ENCODE data around the gene GLG1.

GLG1 gene

DNA sequence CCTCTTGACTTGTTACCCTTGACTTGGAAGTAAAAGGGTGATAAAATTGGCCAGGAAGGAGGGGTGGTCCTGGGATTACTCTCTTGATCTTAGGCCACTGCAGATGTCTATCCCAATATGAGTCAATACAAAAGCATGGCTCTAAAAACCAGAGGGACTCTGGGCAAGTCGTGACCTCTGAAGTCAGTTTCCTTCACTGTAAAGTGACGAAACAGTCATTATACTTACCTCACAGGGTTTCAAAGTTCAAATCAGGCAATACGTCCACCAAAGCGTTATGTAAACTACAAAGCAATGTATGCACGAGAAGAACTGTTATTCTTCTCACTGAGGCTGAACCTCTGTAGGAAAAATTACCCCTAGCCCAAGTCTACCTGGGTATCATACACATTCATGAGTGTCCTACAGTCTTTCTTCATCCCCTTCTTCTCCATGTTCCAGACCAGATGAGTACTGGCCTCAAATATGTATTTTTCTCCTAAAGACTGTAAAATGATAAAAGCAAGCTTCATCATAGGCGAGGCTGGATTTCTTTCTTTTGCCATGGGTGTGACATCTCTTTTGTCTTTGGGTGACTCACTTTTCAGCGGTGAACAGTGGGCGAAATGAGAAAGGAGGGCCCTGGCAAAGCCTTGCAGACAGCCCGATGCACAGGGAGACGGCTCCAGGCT is 151.2 kb downstream of the GLG1 start:
- Histone ChIP-seq H3K79me2 (ENCODE audit: insufficient read depth, low read length) (no peaks in the 10 kb centered on the region), H3K9me3 (ENCODE audit: insufficient read depth, low read length, severe bottlenecking) (no peaks in the 10 kb centered on the region), H3K4me3 (ENCODE audit: low read depth in 1 of 2, low read length in 2 of 2) (no peak overlapping the region), H3K27me3 (ENCODE audit: insufficient read depth, low read length, poor library complexity) (no peaks in the 10 kb centered on the region), H3K27ac (ENCODE audit: low read length) (no peak overlapping the region), H2AFZ (ENCODE audit: low read depth, low read length) (no peak overlapping the region), H4K20me1 (ENCODE audit: insufficient read depth, low read length) (no peaks in the 10 kb centered on the region), H3K4me1 (ENCODE audit: insufficient read depth, low read length) (no peaks in the 10 kb centered on the region), H3K4me2 (ENCODE audit: insufficient read depth, low read length) (no peak overlapping the region), H3K9ac (ENCODE audit: low read depth, low read length) (no peak overlapping the region), H3K36me3 (ENCODE audit: insufficient read depth, low read length) (peaks cover 55% of the 10 kb centered on the region; the same call in 1 of the 2 replicates)
- ATAC-seq (ENCODE audit: insufficient read depth, low read depth): no peak
- no peak for DNase-seq
- TF ChIP-seq, protein P1, sequence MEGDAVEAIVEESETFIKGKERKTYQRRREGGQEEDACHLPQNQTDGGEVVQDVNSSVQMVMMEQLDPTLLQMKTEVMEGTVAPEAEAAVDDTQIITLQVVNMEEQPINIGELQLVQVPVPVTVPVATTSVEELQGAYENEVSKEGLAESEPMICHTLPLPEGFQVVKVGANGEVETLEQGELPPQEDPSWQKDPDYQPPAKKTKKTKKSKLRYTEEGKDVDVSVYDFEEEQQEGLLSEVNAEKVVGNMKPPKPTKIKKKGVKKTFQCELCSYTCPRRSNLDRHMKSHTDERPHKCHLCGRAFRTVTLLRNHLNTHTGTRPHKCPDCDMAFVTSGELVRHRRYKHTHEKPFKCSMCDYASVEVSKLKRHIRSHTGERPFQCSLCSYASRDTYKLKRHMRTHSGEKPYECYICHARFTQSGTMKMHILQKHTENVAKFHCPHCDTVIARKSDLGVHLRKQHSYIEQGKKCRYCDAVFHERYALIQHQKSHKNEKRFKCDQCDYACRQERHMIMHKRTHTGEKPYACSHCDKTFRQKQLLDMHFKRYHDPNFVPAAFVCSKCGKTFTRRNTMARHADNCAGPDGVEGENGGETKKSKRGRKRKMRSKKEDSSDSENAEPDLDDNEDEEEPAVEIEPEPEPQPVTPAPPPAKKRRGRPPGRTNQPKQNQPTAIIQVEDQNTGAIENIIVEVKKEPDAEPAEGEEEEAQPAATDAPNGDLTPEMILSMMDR (IDR thresholded peaks at IDR 0.05; ENCODE audit: borderline replicate concordance, extremely low read depth, low read length, poor library complexity, severe bottlenecking): no peak
- TF ChIP-seq EZH2 (IDR thresholded peaks at IDR 0.05; ENCODE audit: borderline replicate concordance, low read depth, low read length, severe bottlenecking): no peak

DNA sequence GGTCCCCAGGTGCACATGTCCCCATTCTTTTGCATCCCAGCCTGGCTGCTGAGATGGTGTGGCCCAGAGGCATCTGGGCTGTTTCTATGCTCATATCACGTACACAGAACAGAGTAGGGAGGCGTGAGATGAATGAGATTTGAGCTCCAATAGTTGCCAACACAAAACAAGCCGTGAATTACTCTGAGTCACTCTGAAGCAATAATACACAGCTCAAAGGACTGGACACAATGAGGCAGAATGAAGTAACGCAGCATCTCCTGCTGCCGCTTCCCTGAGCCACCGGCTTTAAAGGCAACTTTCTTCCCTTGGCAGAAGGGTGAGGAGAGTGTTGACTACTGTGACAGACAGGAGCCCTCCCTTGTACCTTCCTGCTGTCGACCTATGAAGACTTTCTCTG is 151.7 kb downstream of the GLG1 start:
- no peak overlapping the region for H3K27ac ChIP-seq (ENCODE audit: low read length)
- no peaks in the 10 kb centered on the region for H3K27me3 ChIP-seq (ENCODE audit: insufficient read depth, low read length, poor library complexity)
- no peaks in the 10 kb centered on the region for H3K4me1 ChIP-seq (ENCODE audit: insufficient read depth, low read length)
- TF ChIP-seq EZH2 (IDR thresholded peaks at IDR 0.05; ENCODE audit: borderline replicate concordance, low read depth, low read length, severe bottlenecking): no peak
- TF ChIP-seq, protein P1 (IDR thresholded peaks at IDR 0.05; ENCODE audit: borderline replicate concordance, extremely low read depth, low read length, poor library complexity, severe bottlenecking): no peak
- H4K20me1 ChIP-seq (ENCODE audit: insufficient read depth, low read length): no peaks in the 10 kb centered on the region
- no peak overlapping the region for H3K4me3 ChIP-seq (ENCODE audit: low read depth in 1 of 2, low read length in 2 of 2)
- H3K4me2 ChIP-seq (ENCODE audit: insufficient read depth, low read length): no peak overlapping the region
- H3K79me2 ChIP-seq (ENCODE audit: insufficient read depth, low read length): no peaks in the 10 kb centered on the region
- peaks cover 49% of the 10 kb centered on the region; the same call in 1 of the 2 replicates for H3K36me3 ChIP-seq (ENCODE audit: insufficient read depth, low read length)
- ATAC-seq (ENCODE audit: insufficient read depth, low read depth) (no peak), DNase-seq (no peak)
- H3K9me3 ChIP-seq (ENCODE audit: insufficient read depth, low read length, severe bottlenecking): no peaks in the 10 kb centered on the region
- H2AFZ ChIP-seq (ENCODE audit: low read depth, low read length): no peak overlapping the region
- no peak overlapping the region for H3K9ac ChIP-seq (ENCODE audit: low read depth, low read length)

DNA sequence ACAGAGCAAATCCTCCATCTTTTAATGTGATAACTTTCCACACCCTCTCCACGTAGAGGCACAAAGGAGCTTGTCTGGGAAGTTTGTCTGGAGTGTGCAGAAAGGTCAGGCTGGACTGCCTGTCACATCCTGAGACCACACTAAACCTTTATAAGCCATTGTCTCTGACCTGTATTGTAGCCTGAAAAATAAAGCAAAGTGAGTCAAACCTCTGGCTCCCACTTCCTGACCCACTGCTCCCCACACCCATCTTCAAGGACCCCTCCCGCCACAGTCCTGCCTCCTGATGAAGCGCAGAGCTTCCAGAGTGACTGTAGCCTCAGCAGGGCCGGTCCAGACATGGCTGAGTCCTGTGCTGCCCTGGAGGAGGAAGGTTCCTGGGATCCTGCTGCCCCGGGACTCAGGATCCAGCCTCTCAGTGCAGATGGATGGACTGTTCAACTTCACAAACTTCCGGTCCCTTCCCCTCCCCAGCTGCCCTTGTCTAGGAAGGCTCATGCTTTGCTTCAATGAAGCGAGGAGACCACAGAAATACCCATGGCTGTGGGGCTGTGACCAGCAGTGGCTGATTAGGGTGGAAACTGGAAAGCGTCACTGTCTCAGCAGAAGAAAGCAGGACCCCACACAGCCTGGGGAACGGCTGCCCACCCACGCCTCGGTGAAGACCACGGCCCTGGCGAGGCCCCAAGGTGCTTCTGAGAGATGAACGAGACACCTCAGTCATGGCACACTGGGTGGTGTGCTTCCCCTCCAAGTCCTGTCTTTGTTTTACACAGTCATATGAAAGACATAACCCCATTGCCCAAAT is 154.8 kb downstream of the GLG1 start:
- ATAC-seq (ENCODE audit: insufficient read depth, low read depth): no peak
- Histone ChIP-seq H3K9me3 (ENCODE audit: insufficient read depth, low read length, severe bottlenecking) (no peaks in the 10 kb centered on the region), H4K20me1 (ENCODE audit: insufficient read depth, low read length) (no peaks in the 10 kb centered on the region), H3K27me3 (ENCODE audit: insufficient read depth, low read length, poor library complexity) (no peaks in the 10 kb centered on the region), H3K36me3 (ENCODE audit: insufficient read depth, low read length) (peaks cover 44% of the 10 kb centered on the region; the same call in 1 of the 2 replicates), H3K4me2 (ENCODE audit: insufficient read depth, low read length) (no peak overlapping the region), H3K4me3 (ENCODE audit: low read depth in 1 of 2, low read length in 2 of 2) (no peak overlapping the region), H3K27ac (ENCODE audit: low read length) (no peak overlapping the region), H3K4me1 (ENCODE audit: insufficient read depth, low read length) (no peaks in the 10 kb centered on the region), H3K9ac (ENCODE audit: low read depth, low read length) (no peak overlapping the region), H3K79me2 (ENCODE audit: insufficient read depth, low read length) (no peaks in the 10 kb centered on the region), H2AFZ (ENCODE audit: low read depth, low read length) (no peak overlapping the region)
- TF ChIP-seq, protein P1 (IDR thresholded peaks at IDR 0.05; ENCODE audit: borderline replicate concordance, extremely low read depth, low read length, poor library complexity, severe bottlenecking): no peak
- no peak for DNase-seq

All from DND-41 (cell line).